Measurements from ENCODE around the gene YIPF1.

YIPF1 gene

DNA sequence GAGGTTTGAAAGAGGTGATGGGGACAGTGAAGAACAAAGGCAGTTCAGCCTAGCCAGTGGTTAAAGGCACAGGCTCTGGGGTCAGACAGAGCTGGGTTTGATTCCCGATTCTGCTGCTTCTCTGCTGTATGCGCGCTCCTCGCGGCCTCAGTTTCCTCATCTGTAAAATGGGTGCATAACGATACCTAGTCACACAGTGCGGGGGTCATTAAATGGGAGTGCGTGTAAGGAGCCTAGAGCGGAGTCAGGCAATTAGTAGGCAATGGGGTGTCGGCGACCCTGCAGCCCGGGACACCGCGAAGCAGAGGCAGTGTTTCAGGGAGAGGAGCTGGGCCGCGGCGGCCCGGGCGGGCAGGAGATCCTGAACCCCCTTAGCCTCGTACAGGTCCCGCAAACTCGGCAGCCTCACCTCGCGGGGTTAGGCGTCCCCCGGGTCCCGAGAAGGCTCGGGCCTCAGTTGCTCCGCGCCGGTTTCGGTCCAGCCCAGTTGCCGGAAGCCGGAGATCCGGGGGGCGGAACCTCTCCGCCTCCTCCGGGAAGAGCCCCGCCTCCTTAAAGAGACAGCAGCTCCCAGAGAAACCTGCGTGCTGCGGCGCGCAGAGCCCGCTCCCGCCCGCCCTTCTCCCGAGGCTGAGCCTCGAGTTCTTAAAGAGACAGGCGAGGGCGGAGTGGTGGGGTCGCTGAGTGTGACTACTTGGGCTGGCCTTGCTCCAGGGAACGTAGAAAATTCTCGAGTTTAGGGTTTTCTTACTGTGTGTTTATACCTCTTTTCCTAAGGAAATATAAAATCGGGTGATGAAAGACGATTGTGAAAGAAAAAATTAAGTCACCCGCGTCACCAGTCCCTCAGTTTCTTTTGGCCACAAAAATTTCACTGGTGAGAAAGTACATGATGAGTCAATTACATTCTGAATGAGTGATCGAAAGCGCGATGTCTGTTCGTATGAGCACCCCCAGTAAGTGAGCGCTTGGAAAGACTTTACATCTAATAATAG is at the start of gene YIPF1:
YIPF1 (minus strand) TSS at position 494 of the 995 bp plus-strand sequence. CDS start 860 bp downstream, outside the sequence.
- DNase-seq = peak; percentile 90

DNA sequence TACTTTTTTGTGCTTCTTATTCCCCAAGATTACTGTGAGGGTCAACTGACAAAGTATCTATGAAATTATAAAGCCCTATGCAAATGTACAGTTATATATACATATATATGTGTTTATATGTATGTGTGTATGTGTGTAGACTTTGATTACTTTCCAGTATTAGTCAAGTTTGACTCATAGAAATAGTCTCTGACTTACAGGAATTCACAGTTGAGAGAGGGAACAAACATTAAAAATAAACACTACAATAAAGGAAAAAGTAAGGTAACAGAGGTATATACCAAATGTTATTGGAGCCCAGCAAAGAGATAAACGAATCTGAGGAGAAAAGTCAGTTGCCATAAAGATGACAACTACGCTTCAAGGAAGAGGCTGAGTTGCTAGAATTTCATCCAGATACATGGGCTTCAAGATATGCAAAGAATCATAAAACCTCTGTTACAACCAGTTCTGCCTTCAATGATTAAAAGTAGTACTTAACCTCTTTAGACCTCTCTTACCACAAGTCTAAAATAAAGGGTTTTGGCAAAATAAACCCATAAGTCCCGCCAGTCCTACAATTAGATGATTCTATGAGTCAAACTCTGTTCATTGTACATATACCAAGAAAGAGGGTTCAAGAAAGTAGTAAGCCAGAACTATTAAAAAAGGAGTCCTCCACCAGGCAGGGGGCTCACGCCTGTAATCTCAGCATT is 48.7 kb upstream of the YIPF1 start:
- DNase-seq = no peak

DNA sequence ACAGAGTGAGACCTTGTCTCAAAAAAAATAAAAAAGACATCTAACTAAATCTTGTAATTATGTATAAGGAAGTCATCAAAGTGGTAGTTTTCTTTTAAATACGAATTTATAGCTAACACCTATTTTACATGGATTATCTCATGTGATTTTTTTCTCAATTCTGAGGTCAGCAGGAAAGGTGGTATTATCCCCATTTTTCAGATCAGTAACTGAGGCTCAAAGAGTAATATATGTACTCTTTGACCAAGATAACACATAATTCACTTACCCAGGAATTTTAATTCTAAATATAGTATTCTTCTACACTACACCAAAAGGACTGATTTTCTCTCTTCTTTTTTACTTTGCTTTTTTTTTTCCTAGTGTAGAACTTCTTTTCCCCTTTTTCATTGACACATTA is 46.8 kb upstream of the YIPF1 start:
- DNase-seq = no peak

DNA sequence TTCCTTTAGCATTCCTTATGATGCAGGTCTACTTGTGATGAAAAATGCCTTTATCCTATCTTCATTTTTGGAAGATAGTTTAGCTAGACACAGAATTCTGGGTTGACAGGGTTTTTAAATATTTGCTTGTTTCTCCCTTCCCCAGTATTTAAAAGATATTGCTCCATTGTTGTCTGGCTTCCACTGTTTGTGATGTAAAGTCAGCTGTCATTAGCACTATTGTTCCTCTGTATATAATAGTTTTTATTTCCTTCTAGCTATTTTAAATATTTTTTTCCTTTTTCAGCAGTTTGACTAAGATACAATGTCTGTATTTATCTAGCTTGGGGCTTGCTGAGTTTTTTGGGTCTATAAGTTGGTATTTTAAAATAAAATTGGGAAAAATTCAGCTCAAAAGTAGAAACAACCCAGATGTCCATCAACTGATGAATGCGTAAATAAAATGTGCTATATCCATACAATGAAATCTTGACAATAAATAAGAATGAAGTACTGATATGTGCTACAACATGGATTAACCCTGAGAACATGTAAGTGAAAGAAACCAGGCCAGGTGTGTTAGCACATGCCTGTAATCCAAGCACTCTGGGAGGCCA is 44.7 kb upstream of the YIPF1 start:
- DNase-seq = no peak

DNA sequence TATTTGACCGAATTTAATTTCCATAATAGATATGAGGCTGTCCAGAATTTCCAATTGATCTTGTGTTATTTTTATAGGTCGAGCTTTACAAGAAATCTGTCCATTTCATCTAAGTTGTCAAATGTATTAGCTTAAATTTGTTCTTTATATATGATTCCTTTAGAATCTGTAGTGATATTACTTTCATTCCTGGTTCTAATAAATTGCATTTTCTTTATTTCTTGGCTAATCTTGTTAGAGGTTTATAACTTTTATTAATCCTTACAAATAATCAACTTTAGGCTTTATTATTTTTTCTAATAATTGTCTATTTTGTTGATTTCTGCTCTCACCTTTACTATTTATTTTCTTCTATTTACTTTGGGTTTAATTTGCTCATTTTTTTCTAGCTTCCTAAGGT is 41.9 kb upstream of the YIPF1 start:
- no peak for DNase-seq

DNA sequence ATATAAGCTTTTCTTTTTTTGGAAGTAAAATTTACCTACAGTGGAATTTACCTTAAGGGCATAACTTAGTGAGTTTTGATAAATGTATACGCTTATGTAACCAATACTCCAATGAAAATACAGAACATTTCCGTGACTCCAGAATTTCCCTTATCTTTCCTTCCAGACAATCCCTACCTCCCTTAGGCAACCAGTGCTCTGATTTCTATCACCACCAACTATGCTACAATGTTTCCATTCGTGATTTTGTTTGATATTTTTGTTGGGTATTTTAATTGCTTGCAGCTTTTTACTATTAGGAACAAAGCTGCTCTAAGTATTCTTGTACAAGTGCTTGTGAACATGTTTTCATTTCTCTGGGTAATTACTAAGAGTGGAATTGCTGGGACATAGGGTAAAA is 41.3 kb upstream of the YIPF1 start:
- no peak for DNase-seq

DNA sequence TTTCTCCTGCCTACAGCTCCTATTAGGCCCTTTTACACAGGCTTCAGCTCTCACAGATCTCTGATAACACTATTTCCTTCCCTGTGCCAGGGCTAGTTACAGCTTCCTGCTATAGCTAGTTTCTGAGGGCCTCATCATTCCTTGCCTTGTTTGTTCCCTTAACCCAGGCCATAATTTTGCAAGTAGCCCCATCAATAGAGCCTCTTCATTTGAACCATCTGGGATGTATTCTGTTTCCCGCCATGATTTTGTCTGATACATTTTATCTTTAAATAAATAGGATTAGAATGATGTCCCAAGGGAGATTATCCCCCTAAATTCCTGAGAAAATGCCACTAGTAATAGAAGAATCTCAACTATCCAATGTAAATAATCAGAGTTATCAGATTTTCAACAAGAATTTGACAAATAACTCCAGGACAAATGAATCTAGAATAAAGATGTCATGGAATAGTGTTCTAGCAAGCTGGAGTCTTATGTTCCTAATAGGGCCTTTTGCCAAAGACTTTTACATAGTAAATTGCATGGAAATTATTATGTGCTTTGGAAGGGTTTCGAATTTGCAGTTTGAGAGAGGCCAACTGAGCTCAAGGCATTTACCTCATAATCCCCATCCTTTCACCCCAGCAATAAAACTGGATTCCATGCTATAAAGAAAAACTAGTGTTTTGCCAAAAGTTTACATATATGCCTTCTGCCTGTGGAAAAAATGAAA is 39.8 kb upstream of the YIPF1 start:
- peak; percentile 40 for DNase-seq

DNA sequence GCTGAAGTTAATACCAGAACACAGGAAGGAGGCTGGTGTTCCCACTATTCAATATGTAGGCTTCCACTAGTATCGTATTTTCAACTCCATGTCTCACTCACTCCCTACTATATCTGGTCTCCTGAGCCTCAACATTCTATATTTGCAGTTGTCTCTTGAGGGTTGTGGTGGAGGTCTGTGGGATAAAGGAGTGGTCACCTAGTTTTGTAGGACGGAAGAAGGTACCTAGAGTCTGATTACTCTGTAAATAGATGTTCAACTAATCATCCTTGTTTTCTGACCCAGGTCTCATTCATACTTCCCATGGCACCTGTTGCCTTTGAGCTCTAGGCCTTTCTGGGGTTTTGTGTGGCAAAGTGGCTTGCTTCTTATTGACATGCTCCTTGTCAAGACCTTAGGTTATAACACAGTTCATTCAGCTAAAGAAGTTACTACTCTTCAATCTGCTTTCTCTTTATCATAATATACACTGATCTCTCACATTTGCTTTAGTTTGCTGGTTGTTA is 37.8 kb upstream of the YIPF1 start:
- no peak for DNase-seq

DNA sequence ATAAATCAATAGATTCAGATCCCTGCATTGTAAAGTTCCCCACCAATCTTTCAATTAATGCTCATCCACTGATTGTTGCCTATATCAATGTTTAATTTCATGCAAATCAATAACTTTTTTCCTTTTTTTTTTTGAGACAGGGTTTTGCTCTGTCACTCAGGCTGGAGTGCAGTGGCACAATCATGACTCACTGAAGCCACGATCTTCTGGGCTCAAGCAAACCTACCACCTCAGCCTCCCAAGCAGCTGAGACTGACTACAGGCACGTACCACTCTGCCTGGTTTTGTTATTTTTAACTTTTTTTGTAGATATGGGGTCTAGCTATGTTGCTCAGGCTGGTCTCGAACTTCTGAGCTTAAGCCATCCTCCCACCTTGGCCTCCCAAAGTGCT is 30.1 kb upstream of the YIPF1 start:
- DNase-seq = peak; percentile 21

DNA sequence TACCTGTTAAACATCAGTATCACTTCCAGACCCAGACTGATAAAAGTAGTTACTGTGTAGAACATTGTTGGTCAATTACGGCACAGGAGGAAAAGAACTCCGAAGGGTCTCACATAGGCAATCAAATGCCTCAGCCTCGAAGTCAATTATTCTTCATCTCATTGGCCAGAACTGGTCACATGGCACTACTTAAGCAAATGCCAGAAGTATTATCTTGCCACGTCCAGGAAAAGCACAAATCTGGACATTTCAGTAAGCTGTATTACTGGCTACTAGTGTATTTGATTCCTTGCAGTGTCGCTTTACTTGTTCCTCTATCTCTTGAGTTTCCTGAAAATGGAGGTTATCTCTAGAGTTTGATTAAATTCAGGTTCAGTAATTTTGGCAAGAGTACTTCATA is 28.7 kb upstream of the YIPF1 start:
- no peak for DNase-seq

DNA sequence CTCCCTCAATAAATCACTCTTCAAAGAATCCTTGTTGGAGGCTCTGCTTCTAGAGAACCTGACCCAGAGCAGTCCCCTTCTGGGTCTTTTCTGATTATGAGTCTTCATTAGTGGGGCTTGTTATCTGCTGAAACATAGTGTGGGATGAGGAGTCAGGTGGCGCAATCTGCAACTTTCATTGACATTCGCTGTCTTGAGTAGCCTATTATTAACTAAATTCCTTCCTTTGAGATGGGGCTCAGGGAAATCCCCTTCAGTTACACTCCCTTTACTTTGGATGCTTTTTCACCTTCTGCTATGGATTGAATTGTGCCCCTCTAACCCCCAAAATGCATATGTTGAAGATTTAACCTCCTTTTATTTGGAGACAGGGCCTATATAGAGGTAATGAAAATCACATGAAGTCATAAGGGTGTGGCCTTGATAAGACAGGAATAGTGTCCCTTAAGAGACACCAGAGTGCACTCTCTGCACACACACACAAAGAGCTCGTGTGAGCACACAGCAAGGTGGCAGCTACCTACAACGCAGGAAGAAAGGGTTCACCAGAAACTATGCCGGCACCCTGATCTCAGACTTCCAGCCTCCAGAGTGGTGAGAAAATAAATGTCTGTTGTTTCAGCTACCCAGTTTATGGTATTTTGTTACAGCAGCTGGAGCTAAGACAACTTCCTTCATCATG is 23.9 kb upstream of the YIPF1 start:
- DNase-seq = no peak

DNA sequence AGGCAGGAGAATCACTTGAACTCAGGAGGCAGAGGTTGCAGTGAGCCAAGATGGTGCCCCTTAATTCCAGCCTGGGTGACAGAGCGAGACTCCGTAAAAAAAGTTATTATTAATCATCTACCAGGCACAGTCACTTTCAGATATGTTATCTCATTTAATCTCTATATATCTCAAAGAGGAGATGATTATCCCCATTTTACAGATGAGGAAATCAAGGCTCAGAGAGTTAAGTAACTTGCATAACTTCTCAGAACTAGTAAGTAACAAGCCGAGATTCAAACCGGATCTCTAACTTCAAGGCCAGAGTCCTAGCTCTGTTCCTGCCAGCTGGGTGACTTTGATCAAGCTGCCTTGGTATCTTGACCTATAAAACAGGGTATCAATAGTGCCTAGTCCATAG is 21.8 kb upstream of the YIPF1 start:
- no peak for DNase-seq

DNA sequence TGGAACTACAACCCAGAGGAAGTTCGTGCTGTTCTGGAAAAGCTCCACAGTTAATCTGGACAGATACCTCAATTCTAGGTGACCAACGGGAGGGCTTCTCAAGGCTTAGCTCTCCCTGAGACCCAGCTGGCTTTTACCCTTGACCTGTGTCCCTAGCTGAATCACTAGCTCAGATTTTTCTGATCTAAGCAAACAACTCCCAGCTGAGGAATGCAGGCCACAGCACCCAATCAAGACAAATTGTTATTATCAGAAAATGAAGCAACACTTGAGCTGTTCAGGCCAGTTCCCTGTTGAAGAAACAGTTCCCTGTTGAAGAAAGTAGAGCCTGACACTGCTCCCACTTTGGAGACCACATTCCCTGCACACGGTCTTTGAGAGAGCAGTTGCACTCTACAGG is 20.3 kb upstream of the YIPF1 start:
- no peak for DNase-seq

DNA sequence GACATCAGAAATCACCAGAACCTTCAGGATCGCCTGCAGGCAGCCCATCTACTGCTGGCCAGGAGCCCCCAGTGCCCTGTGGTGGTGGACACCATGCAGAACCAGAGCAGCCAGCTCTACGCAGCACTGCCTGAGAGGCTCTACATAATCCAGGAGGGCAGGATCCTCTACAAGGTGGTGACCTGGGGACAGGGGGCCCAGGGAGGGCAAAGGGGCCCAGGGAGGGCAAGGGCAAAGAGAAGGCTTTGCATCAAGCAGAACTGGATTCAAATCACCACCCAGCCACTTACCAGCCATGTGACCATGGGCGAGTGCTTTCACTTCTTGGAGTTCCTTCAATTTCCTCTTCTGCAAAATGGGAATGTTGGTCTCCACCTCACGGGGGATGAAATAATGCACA is 16.5 kb upstream of the YIPF1 start:
- DNase-seq = no peak

DNA sequence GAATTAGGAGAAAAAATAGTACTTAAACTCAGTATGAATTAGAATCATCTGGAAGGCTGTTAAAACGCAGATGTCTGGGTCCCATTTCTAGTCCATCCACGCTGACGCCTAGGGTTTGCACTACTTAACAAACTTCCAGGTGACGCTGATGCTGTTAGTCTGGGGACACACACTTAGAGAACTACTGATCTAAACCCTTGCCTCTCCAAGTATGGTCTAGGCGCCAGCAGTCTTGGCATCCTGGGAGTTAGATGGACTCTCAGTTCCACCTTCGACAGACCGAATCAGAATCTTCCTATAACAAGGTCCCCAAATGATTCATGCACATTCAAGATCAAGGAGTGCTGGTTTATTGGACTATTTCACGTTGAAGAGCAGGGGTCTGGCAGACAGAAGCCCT is 15.9 kb upstream of the YIPF1 start:
- DNase-seq = no peak

DNA sequence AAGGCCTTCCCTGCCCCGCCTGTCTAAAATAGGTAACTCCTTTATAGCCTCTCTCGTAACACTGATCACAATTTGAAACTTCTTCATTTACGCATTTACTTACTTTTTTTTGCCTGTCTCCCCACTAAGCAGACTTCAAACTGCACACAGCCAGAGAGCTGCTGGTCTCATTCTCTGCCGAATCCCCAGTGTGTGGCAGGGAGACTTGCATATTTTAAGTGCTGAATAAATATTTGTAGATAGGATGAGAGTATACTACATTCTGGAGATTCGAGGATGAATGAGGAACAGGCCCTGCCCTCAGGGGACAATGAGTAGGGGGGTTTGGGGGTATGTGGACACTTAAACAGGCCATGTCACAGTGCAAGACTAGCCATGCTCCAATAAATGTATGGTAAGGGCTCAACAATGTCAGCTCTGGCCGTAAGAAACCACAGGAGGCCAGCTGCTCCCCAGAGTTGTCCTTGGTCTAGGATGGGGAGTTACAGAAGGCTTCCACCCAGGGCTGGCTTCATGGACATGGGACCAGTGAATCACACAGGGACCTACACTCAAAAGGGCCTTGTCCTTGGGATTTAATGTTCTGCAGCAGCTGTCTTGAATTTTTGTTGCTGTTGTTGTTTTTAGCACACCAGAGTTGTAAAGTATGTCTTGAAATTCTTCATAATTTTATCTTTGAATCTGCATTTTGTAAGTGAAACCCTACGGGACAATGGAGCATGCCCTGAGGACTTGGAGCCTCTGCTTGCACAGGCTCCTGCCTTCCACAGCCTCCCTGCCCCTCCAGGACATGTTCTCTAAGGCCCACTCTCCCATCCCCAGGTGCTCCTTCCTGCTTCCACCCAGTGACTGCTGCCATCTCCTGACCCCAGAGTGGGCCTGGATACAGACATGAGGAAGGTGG is 12.9 kb upstream of the YIPF1 start:
- no peak for DNase-seq

DNA sequence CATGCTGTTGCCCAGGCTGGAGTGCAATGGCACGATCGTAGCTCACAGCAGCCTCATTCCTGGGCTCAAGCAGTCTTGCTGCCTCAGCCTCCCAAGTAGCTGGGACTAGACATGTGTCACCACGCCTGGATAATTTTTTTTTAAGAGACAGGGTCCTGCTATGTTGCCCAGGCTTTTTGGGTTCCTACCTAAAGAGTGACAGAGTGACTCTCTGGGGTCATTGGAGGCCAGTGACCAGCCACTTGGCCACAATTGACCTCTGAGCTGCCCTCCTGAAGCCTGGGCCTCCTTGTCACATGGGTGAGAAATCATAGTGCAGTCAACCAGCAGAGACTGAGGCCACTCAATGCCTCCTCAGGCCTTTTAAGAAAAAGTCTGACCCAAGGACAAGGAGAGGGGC is 10.1 kb upstream of the YIPF1 start:
- DNase-seq = no peak

DNA sequence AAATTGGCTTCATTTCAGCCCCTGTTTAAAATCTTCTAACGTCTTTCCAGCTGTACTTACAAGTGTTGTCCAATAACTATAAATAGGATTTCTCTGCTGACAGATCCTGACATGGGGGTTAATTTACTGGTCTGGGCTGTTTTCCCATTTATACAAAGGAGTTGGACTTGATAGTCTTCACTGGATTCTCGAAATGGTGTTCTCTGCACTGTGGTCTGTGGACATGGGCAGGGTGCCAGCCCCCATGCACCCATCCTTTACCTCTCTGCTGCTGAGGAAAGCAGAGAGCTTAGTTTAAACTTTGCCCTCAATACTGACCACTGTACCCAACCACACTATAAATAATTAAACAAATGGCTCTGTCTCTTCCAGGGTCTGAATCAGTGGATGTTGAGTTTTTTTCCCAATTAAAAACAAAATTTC is 9.6 kb upstream of the YIPF1 start:
- DNase-seq = peak; percentile 79

DNA sequence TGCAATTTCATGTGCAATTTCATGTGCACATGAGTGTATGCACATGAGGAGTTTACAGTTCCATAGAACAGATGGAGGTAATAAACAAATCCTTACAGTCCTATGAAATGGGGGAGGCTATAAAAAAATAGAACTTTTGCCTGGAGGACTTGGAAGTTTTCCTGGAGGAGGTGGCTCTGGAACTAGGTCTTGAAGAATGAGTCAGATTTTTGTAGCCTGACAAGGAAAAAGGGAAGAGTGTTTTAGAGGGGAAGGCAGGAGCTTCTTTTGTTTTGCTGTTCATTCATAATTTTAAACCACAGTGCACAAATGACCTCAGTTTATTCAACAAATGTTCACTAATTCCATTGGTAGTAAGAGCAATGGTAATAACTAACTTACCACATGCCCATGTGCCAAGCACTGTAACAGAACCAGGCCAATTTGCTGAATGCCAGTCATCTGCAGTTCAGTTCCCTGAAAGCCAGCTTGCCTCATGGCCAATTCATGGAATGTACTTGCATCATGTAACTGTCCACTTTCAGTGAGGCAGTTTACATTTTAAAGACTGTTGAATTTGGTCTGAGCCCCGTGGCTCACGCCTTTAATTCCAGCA is 7.1 kb upstream of the YIPF1 start:
- peak; percentile 86 for DNase-seq

DNA sequence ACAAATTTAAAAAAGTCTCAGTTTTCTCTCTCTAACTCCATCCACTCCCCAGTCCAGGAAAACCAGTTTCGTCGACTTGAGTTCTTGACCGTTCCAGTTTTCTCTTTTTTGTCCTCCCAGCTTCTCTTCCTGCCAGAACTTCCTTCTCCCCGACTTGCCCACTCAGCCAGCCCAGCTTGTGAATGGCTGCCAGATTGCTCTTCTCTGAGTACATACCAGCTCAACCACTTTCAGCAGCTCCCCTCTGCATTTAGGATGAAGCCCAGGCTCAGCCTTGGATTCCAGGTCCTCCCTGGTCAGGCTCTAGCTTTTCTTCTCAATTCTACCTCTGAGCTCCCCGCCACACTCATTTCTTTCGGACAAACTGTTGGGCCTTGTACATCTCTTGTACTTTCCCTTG is 5.8 kb upstream of the YIPF1 start:
- DNase-seq = no peak

DNA sequence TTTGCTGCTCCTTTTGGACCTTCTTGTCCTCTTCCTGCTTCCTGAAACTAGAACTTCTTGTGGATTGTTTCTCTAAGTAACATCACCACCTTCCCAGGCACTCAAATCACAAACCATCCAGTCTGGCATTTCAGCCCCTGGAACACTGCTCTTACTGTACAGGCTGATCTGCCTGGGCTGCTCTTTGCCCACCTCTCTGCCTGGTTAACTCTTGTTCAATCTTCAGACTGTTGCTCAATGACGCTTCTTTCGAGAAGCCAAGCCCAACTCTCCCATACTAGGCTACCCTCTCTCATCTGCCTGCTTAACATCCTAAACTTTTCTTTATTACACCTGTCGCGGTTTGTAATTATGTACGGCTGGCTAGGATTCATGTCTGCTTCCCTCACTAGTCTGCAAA is 5.0 kb upstream of the YIPF1 start:
- no peak for DNase-seq
